ENCODE results near the gene LCN1. TPM values are rescaled to one million over a fixed set of nuclear protein-coding genes. Genes with fewer than 3 reads are reported as not detected.

LCN1 gene
- total RNA-seq, 1 donor from 2014 or later: not detected

GRCh38 chr9:135505406-135506187 is 15.6 kb upstream of the LCN1 start:
- Histone ChIP-seq H3K4me2 (no peak overlapping the region), H3K4me3 (no peak overlapping the region), H3K4me1 (peaks cover 19% of the 10 kb centered on the region), H3K79me2 (ENCODE audit: low read depth) (peaks cover 20% of the 10 kb centered on the region), H3K27me3 (no peaks in the 10 kb centered on the region), H3K36me3 (no peaks in the 10 kb centered on the region), H3F3A (ENCODE audit: low read depth) (peaks cover 12% of the 10 kb centered on the region), H3K9ac (no peak overlapping the region), H4K20me1 (ENCODE audit: low read depth) (peaks cover 29% of the 10 kb centered on the region), H3K9me3 (ENCODE audit: low read depth) (no peaks in the 10 kb centered on the region), H3K27ac (peak overlapping the region; percentile 25), H2AFZ (replicated peaks) (no peak overlapping the region)
- peaks cover 12% of the 10 kb centered on the region for H3K4me1 Mint-ChIP-seq
- H3K27me3 Mint-ChIP-seq (ENCODE audit: insufficient read depth, low read depth): peaks cover 8% of the 10 kb centered on the region
- no peak for DNase-seq (ENCODE audit: low spot score)
- TF ChIP-seq CTCF (IDR thresholded peaks at IDR 0.05) (no peak), EZH2 (IDR thresholded peaks at IDR 0.05) (no peak), EZH2phosphoT487 (IDR thresholded peaks at IDR 0.05) (no peak)
- peak overlapping the region; percentile 33 for H3K4me3 Mint-ChIP-seq
- peaks cover 14% of the 10 kb centered on the region for H3K36me3 Mint-ChIP-seq
- peaks cover 11% of the 10 kb centered on the region for H3K9me3 Mint-ChIP-seq
- H3K27ac Mint-ChIP-seq: no peak overlapping the region

- Histone ChIP-seq H3K27ac (peak overlapping the region; percentile 25), H3F3A (ENCODE audit: low read depth) (peaks cover 12% of the 10 kb centered on the region), H3K9me3 (ENCODE audit: low read depth) (no peaks in the 10 kb centered on the region), H3K27me3 (no peaks in the 10 kb centered on the region), H4K20me1 (ENCODE audit: low read depth) (peaks cover 22% of the 10 kb centered on the region), H3K36me3 (no peaks in the 10 kb centered on the region), H3K4me2 (no peak overlapping the region), H3K9ac (no peak overlapping the region), H3K4me3 (no peak overlapping the region), H3K4me1 (peaks cover 15% of the 10 kb centered on the region), H3K79me2 (ENCODE audit: low read depth) (peaks cover 11% of the 10 kb centered on the region), H2AFZ (replicated peaks) (no peak overlapping the region)
- DNase-seq (ENCODE audit: low spot score): peak; percentile 58
- Mint-ChIP-seq H3K27ac (no peak overlapping the region), H3K4me1 (peaks cover 11% of the 10 kb centered on the region), H3K4me3 (no peak overlapping the region), H3K27me3 (ENCODE audit: insufficient read depth, low read depth) (peaks cover 8% of the 10 kb centered on the region), H3K36me3 (peaks cover 14% of the 10 kb centered on the region), H3K9me3 (peaks cover 11% of the 10 kb centered on the region)
- TF ChIP-seq EZH2 (IDR thresholded peaks at IDR 0.05) (no peak), EZH2phosphoT487 (IDR thresholded peaks at IDR 0.05) (no peak), CTCF (IDR thresholded peaks at IDR 0.05) (no peak)
Observed at GRCh38 chr9:135506327-135507103, 14.7 kb upstream of the LCN1 start.

GRCh38 chr9:135507104-135508035 is 13.9 kb upstream of the LCN1 start:
- Mint-ChIP-seq H3K27me3 (ENCODE audit: insufficient read depth, low read depth) (peaks cover 11% of the 10 kb centered on the region), H3K36me3 (peaks cover 13% of the 10 kb centered on the region), H3K4me1 (peaks cover 6% of the 10 kb centered on the region), H3K4me3 (no peak overlapping the region), H3K9me3 (peaks cover 11% of the 10 kb centered on the region), H3K27ac (peak overlapping the region; percentile 91)
- H3K79me2 ChIP-seq (ENCODE audit: low read depth): peaks cover 2% of the 10 kb centered on the region
- H4K20me1 ChIP-seq (ENCODE audit: low read depth): peaks cover 14% of the 10 kb centered on the region
- H3K36me3 ChIP-seq: no peaks in the 10 kb centered on the region
- peaks cover 10% of the 10 kb centered on the region for H3K4me1 ChIP-seq
- no peak overlapping the region for H3K4me3 ChIP-seq
- no peak overlapping the region for H3K27ac ChIP-seq
- H2AFZ ChIP-seq (replicated peaks): no peak overlapping the region
- H3K9ac ChIP-seq: no peak overlapping the region
- DNase-seq (ENCODE audit: low spot score): no peak
- TF ChIP-seq CTCF (IDR thresholded peaks at IDR 0.05): no peak
- no peak for TF ChIP-seq EZH2phosphoT487 (IDR thresholded peaks at IDR 0.05)
- no peak for TF ChIP-seq EZH2 (IDR thresholded peaks at IDR 0.05)
- H3F3A ChIP-seq (ENCODE audit: low read depth): peaks cover 12% of the 10 kb centered on the region
- no peaks in the 10 kb centered on the region for H3K9me3 ChIP-seq (ENCODE audit: low read depth)
- no peaks in the 10 kb centered on the region for H3K27me3 ChIP-seq
- H3K4me2 ChIP-seq: no peak overlapping the region

Measured in neural progenitor cell (in vitro differentiated cells).